Femur (tissue), 1 donor: ENCODE data around the gene TRIO.
A peak's percentile ranks its signal among the peaks of the same experiment; 100 is the strongest.

Experiments used
- DNase-seq: peaks from one replicate; pipeline ENCODE4 v3.0.0-alpha.2; 2017

TRIO gene

DNA sequence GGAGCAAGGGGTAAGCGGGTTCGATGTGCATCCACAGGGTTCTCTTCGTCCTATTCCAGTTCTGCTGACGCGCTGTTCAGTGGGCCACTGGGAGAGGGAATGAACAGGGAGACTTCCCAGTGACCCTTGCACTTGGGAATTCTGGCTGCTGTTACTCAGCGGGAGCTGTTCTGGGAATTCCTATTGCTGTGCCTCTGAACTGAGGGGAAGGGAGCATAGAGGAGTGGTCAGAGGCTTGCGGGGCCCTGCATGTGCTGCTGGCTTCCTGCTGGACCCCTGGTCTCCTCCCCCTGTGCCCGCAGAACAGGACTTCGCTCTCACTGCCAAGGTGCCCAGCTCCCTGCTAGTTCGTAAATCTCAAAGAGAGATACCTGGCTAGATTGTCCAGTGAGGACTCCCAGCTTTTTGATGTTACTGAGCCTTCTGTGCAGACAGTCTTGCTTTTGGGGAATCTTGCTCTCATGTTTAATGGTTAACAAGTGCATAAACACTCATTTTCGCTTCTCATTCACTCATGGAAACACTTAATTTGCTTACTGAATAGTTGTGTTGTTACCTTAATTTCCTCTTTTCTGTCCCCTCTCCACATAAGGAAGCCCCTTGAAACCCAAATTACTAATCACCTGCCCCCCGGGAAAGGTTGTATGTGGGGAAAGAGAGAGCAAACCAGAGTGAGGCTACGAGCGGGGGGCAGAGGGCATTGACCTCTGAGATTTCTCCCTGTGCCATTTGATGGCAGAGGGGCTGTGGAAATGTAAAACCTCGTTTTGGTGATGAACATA, 5.9 kb downstream of the TRIO start:
- DNase-seq, result no peak

DNA sequence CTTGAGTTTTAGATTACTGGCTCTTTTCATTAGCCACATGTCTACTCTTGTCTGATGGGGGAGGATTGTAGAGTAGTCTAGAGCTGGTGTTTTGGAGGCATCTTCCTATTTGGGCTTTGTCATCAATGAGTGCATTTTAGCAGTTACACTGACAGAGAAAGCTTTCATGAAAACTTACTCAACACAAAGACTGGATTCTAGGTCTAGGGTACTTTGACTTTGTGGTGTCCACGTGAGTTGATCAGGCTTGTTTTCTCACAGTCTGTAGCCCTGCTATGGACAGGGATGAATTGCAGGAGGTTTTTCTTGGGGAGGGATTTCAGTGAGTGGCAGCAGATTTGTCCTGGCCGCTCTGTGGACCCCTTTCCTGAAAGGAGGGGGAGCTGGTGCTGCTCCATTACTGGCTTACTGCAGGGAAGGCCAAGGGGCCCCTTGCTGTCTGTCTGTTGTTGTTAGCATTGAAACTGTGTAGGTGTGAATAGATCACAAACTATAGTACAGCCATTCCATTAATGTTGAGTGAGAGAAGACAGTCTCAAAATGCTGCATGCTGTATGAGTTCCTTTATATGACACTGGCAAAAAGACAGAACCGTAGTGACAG, 6.6 kb downstream of the TRIO start:
- DNase-seq, result no peak

DNA sequence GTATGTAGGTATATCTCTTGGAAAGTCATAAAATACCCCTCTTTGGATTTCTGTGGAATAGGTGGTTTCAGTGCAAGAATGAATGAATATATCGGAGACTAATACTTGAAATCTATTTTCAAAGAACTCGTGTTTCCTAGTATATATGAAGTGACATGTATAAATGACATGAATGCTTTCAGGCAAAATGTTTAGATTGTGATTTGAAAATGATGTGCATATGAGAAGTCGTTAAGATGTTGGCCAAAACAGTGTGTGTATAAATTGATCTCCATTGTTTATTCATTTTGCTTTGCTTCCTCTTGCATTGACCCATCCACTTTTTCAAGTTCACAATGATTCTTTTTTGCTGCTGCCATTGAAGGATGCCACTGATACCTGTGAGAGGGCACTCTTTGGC, 8.3 kb downstream of the TRIO start:
- DNase-seq, result no peak

DNA sequence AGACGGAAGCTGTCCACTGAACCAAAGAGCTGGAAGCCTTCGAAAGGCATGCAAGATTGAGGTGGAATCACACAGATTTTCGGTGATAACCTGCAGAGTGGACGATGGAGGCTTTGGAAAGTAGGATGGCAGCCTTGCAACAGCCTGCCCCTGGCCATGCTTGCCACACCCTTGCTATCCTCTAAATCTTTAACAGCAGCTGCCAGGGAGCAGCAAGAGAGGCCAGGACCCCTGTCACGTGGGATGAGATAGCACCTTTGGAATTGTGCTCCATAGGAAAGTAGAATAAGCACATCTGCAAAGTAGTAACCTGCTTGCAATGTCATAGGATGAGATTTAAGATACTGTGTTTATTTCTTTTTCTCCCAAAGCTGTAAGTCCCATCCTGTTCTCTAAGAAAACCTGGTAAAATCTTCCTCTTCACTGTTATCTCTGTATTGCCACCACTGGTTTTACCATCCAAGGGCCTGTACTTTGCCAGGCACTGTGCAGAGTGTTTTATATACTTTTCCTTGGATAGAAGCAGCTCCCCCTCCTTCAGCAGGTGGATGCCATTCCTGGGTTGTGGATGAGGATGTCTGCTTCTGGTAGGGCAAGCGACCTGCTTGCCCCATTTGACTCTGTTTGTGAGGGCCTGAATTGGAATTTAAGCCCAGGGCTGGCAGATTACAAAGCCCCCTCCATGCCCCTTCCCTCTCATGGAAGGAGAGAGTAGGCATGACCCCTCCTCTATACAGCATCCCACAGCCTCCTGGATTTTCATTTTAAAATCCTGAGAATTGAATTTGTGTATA, 10.1 kb downstream of the TRIO start:
- DNase-seq, result no peak

DNA sequence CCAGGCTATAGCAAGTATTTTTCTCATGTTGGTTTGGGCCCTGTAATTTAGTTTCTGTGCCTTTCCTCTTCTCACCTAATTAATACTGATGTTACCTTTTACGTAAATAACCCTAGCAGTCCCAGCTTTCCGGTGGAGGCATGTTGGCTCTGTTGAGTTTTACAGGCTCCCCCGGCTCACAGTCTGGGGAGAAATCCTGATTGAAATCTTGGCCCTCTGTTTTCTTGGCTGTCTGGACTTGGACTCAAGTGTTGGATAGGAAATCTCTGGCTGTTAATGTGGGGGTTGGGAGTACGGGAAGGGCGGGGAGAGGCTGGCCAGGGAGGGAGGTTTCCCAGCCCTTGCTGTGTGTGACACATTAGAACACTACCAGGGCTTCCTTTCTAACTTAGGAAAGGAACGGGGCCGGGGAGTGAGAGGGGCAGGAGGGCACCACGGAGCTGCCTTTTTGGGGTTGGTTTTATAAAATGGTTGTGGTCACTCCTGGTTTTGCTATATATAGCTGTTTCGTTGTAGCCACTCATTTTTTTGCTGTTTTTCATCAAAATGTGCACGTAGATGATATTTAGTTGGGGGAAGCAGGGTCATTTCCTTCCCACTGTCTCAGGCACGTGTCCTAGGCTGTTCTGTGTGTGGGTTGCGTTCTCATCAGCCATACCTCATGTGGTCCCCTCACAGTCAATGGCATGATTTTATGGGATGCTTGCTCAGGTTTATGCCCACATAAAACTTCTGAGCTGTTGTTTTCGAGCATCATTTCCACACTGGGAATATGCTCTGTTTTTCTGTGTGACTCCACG, 11.0 kb downstream of the TRIO start:
- DNase-seq, result peak; percentile 87

DNA sequence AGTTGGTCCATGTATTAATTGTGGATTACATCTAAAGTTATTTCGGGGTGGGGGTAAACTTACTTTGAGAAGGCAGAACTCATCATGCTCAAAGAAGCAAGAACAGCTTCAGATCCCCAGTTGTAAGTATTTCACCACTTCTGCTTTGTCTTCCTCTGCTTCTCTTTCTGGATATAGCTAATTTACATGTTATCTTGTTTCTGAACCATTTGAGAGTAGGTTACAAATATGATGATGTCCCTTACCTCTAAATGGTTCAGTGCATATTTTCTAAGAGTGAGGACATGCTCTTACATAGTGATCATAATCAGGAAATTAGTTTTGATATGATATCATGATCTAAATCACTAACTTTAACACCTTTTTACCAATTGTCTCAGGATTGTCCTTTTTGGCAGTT, 11.9 kb downstream of the TRIO start:
- DNase-seq, result no peak

DNA sequence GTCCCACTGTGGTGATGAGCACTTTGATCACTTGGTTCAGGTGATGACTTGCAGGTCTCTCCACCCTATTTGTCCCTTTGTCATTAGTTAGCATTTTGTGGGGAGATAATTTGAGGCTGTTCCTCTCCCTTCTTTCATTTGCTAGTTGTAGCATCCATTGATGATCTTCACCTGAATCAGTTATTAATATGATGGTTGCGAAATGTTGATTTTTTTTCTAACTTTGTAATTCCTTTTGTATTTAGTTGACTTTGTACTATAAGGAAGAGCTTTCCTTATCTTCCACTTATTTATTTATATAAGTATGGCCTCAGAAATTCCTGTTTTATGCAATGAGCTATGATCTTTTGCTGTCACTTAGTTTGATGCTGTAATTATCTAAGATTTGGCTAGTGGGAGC, 12.6 kb downstream of the TRIO start:
- DNase-seq, result no peak

DNA sequence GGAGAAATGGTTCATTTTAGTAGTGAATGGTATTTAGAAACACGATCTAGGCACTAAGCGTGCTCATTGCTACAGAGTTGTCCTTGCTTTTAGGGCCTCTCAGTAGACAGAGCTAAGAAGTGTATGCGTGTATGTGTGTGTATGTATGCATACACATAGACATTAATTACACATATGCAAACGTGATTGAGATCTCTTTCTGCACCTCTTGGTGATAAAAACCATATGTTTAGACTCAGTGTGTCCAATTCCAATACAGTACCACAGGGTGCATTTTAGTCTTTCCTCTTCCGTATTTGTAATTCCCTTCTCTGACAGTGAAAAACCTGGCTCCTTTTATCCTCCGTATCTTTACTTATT, 13.1 kb downstream of the TRIO start:
- no peak for DNase-seq

DNA sequence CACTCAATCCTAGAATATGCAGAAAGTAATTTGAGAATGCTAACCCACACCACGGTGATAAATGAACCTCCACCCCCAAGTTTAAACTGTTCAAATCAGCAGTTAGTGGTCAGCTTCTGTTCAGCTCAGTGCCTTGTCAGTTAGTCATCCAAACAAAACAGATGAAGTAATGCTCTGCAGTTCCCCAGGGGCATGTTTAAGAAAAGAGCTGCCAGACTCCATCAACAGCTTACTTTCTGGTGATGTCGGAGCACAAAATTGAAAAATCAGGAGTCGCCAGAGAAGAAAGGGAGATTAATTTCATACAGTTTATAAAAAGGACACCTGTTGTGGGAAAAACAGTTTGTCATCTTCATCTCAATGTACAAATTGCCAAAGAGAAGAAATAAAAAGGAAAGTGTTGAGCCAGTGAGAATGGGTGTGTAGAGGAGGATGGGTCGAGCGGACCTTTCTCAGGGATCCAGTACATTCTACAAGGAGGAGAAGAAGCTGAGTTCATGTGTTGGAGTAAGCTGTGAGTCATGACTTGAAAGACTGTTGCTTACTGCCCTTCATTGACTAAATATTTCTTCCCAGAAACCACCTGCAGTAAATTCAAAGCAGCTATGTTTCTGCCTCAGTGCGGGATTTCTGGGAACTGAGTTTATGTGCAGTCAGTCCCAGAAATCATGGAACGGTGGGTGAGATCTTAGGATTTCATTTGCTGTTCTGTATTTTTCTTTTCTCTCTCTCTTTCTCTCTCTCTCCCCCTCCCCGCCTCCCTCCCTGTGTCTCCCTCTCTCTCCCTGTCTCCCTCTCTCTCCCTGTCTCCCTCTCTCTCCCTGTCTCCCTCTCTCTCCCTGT, 13.7 kb downstream of the TRIO start:
- DNase-seq, result peak; percentile 69

DNA sequence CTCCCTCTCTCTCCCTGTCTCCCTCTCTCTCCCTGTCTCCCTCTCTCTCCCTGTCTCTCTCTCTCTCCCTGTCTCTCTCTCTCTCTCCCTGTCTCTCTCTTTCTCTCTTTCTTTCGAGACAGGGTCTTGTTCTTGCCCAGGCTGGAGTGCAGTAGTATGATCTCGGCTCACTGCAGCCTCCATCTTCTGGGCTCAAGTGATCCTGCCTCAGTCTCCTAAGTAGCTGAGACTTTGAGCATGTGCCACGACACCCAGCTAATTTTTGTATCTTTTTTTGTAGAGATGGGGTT, 14.3 kb downstream of the TRIO start:
- DNase-seq, result no peak

DNA sequence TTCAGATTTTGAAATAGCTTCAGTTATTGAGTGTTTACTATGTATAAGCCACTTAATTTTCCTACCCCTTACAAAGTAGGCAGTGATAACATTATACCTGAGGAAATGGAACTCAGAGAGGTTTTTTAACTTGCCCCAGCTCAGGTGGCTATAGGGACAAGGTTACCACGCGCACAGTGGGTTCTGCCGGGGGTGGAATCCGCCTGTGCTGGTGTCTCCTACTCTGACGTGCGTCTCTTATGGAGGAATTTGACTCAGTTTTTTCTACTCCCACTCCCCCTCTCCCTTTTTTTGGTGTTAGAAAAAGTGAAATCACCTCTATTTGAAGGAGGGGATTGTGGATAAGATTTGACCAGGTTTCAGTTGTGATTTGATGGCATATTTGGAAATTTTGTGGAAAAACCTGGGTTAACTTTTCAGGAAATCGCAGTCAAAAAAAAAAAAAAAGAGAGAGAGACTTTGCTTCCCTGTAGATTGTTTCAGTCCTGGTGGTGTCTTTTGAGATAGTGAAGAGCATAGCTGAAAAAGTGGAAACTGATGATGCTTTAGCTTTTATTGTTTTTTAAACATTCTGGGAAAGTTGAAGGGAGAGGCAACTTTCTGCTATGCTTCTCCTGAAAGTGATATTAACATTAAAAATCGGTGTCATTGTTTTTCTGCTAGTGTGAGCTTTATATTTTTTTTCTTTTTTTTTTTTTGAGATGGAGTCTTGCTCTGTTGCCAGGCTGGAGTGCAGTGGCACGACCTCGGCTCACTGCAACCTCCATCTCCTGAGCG, 15.9 kb downstream of the TRIO start:
- DNase-seq, result no peak

DNA sequence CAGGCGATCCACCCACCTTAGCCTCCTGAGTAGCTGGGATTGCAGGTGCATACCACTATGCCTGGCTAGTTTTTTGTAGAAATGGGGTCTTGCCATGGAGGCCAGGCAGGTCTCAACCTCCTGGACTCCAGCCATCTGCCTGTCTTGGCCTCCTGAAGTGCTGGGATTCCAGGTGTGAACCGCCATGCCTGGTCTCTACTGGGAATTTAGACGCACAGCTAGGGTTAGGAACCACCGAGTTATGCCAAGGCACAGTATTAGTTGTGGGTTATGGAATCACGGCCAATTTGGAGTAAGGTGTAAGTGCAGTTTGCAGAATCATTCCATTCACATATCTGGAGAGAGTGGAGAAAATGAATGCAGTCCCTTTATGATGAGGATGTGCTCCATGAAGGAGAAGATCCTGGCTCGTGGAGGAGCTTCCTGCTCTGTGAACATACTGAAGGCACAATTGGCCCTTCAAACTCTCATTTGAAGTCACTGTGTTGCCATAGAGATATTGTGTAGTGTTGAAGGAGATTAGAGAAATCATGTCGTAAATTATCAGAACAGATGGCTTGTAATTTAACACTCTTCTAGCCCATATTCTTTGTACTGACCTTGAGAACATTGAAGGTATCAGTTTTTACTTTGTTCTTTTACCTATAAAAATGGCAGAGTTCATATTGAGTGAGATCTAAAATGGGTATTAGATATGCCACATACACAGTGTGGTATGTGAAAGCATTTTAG, 18.8 kb downstream of the TRIO start:
- no peak for DNase-seq

DNA sequence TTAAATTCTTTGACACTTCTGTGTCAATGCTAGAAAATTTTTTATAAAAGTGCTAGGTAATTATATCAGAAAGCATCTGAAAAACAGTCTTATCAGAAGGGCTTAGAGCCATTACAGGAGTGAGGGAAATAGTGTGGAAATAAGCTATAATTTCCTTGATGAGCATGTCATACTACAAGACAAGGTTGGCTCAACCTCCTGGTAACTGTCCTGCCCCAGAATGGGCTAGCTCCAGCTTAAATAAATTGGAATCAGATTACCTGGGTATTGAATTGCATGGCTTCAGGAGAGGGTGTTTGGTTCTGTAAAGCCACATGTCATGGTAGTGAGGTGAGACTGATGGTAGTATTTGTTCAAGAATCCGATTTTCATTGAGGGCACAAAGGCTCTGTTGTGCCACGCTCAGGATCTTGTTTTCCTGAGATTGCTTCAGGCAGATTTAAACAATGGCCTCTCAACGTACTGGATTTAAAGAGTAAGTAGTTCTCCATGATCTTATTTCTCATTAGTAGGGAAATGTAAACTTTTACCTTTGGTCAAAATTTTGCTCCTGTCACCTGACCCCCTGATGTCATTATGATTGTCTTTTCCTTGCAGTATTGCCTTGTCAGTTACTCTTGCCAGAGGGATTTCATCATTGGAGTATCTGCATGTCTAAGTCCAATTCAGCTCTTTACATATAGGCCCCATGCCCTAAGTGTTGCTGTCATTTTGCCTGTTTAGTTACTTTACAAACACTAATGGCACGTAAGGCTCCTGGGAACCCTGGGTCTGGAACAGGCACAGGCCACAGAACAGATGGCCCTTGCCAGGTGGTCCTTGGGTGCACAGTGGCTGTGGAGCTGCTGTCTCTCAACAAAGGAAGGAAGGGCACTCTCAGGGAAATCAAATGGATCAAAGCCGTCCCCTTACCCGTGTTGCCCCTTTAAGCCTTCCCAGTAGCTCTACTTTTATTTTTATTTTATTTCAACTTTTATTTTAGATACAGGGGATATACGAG, 21.3 kb downstream of the TRIO start:
- no peak for DNase-seq

DNA sequence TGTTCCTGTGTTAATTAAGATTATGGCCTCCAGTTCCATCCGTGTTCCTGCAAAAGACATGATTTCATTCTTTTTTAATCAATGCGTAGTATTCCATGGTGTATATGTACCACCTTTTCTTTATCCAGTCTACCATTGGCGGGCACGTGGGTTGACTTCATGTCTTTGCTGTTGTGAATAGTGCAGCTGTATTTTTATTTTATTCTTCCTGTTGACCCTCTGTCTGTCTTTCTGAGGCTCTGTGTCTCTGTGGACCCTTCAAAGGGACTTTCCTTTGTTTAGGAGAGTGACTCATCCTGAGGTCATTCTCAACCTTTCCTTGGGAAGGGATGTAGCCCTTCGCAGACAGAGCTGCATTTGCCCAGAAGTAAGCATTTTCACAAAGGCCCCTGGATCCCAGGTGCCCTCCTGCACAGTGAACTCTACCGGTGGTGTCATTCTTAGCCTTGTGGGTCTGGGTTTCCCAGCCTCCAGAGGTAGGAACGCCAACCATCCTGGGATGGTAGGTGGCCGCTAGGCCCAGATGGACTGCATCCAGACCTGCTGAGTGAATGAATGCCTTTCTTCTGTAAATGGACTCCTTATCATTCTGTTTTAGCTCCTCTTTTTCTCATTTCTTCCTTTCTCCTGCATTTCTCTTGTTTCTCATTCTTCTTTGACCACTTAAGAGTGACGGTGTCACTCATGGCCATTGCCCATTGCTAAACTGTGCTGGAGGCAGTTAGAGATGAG, 22.4 kb downstream of the TRIO start:
- no peak for DNase-seq

DNA sequence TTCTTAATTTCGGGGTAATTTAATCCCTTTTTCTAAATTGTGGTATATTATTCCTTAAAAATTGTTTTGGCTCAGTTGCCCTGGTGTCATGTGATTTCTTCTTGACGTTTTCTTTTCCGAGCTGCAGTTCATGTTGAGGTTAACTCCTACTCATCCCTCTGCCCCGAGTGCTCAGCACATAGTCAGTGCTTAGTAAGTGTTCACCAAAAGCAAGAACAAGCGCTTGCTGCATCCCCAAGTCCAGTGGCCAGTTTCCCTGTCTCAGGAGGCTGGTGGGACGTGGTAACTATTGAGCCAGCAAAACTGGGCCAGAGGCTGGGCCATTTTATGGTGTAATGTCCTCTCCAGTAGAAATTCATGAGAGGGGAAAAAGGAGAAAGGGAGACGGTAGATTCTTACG, 23.3 kb downstream of the TRIO start:
- DNase-seq, result no peak

DNA sequence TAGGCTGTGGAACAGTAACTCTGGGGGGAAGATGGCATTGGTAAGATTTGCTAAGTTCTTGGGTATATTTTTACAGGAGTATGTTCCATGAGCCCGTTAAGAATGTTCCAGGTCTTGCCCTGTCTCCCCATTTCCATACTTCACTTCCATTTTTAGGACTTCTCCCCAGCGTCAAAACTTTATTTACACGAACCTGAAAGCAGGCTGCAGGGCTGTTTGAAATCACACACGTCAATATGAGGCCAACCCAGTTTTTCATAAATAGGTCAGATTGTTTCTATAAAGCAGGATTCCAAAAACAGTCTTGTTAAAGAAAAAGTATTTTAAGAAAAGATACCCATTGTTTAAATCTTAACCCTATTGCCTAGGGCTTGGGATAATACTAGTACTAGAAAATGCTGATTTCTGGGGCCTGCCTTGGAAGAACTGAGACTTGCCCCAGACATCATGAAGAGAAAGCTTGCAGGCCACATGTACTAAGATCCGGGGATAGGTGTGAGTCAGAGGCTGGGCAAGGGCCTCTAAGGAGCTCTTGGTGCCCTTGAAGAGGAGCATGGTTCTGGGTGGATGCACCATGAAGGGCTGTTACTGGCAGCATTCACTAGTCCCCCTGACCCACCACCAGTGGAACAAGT, 24.2 kb downstream of the TRIO start:
- no peak for DNase-seq

DNA sequence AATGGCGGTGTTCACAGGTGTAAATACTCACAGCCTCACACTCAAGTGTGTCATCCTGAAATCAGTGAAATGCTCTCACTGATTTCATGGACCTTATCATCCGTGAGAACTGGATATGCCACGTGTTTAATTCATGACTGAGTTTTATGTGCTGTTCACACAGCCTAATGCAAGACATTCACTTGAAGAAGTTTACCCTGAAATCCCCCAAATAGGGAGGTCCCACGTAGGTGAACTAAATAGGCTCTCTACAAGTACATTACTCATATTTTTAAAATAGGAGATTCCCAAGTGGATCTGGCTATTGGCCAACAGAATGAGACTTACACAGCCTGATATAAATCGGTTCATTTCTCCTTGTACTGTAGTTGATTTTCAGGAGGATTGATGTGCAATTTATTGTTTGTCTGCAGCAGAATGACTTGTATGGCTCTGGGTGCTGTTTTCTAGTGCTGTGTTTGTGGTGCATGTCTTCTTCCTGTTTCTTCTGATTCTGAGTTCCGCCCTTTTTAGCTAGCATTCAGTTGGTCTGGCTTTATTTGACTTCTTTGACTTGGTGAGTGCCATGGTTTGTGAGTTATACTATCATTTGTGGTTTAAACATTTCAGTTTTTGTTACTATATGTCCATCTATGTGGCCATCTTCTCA, 25.1 kb downstream of the TRIO start:
- no peak for DNase-seq

DNA sequence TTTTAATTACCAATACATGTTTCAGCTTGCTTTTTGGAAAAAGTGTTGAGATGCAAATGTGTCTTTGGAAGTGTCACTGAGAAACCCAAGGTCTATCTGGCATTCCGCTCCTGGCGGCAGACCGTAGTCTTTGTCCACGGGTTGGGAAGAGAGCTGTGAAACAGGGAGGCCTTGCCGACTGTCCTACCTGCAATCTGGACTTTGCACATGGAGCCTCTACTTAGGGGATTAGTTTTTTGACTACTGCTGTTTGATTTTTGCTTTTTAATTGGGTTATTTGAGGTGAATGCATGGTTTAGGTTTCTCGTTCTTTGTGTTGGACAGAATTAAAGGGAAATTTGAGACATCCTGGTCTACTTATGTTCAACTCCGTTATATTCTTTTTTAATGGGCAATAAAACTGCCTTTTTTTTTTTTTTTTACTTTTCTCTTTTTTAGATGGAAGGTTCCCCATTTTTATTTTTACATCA, 25.7 kb downstream of the TRIO start:
- no peak for DNase-seq
